Measurements from ENCODE around the gene APOL6.

The APOL6 gene, protein sequence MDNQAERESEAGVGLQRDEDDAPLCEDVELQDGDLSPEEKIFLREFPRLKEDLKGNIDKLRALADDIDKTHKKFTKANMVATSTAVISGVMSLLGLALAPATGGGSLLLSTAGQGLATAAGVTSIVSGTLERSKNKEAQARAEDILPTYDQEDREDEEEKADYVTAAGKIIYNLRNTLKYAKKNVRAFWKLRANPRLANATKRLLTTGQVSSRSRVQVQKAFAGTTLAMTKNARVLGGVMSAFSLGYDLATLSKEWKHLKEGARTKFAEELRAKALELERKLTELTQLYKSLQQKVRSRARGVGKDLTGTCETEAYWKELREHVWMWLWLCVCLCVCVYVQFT

DNA sequence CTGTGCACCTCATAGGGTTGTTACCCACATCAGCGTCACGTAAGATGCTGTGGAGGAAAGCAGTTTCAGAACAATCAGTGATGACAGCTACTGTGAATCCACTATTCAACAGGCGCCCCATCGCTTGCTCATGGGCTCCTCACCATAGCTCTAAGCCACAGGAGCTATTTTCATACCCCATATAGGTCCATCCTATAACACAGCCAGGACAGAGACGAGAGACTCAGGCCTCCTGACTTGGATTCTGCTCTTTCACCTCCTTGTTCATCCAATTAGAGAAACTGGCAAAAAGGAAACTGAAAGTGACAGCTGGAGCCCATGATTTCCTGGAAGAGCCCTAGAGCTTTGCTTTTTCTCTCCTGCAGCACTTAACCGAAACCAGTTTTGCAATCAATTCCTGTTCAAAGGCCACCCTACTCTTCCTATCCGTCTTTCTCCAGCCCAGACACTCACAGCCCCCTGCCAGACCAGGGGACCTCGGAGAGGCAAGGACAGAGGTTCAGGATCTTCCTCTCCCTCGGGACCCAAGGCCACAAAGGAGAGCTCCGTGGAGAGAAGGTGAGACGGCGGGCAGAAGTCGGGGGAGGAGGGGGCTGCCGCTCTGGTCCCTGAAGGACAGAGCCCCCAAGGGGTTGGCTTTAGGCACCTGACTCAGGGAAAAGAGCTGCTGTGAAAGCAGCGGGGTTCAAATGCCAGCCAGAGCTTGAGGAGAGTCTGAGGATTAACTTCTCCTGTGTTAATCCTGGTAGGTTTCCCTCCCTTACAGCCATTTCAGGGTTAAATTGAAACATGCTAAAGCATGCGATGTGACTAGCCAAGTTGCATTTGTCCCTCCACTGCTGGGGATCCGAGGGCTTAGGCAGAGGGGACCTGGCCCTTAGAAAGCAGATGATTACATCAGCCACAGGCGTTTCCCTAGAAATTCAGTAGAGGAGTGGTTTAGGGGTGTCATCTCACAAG lies at the start of gene APOL6:
Gene APOL6 (plus strand): TSS at position 381 of the 960 bp plus-strand sequence. CDS start 7,980 bp downstream, outside the sequence.
- DNase-seq = peak; percentile 80 to 82

DNA sequence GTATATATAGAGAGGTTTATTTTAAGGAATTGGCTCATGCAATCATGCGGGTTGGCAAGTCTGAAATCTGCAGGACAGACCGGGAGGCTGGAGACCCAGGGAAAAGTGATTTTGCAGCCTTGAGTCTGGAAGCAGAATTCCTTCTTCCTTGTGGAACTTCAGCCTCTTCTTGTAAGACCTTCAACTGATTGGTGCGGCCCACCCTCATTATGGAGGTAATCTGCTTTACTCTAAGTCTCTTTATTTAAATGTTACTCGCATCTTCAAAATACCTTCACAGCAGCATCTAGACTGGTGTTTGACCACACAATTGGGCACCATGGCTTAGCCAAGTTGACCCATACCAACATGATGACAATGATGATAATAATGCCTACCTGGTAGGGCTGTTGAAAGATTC lies 48.9 kb upstream of the APOL6 start:
- no peak for DNase-seq

DNA sequence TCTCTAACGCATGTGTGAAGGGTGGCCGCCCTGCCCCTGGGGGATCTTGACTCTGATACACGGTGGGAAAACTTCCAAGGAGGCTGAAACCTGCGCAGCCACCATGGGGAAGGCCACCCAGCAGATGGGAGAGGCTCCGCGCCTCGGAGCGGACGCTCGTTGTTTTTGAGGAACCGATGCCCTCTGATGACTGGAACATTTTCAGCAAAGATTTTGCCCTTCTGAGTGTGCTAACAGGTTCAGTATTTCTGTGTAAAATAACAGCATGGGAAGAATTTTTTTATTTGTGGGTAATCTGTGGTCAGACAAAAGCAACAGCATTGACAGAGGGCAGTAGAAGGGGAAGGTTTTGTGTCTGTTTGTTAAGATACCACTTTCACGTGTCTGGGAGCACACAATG lies 47.8 kb upstream of the APOL6 start:
- no peak for DNase-seq

DNA sequence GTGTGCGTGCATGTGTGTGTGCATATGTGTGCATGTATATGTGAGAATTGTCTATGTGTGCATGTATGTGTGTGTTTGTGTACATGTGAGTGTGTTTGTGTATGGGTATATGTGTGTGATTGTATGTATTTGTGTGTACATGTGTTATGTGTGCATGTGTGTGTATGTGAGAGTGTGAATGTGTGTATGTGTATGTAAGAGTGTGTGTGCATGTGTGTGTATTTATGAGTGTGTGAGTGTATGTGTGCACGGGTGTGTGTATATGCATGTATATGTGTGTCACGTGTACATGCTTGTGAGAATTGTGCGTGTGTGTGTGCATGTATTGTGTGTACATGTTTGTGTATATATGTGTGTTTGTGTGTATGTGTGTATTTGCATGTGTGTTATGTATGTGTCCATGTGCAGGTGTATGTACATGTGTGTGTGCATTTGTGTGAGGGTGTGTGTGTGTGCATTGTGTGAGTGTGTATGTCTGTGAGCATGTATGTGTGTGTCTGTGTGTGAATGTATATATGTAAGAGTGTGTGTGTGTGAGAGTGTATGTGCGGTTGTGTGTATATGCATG lies 47.1 kb upstream of the APOL6 start:
- no peak for DNase-seq

DNA sequence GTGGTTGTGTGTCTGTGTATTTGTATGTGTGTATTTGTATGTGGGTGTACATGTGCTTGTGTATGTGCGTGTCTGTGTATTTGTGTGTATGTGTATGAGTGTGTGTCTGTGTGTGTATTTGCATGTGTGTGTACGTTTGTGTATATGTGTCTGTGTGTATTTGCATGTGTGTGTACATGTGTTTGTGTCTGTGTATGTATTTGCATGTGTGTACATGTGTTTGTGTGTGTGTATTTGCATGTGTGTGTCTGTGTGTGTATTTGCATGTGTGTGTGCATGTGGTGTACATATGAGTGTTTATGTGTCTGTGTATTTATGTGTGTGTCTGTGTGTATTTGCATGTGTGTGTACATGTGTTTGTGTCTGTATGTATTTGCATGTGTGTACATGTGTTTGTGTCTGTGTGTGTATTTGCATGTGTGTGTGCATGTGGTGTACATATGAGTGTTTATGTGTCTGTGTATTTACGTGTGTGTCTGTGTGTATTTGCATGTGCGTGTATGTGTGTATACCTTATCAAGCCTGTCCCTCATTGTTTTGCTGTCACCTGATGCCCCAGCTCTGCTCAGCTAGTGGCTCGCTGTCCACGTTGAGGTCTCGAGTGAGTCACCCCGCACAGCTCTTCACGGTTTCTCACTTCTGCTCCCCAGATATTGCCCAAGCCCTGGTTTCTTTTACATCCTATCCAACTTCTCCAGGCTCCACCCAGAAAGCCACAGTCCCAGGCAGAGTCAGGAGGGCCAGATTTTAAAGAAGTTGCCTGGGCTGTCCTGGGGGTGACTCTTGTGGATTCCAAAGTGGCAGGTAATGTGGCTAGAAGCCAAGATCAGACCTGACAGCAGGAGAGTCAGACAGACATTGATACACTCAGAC lies 46.3 kb upstream of the APOL6 start:
- DNase-seq = peak; percentile 92 to 93

DNA sequence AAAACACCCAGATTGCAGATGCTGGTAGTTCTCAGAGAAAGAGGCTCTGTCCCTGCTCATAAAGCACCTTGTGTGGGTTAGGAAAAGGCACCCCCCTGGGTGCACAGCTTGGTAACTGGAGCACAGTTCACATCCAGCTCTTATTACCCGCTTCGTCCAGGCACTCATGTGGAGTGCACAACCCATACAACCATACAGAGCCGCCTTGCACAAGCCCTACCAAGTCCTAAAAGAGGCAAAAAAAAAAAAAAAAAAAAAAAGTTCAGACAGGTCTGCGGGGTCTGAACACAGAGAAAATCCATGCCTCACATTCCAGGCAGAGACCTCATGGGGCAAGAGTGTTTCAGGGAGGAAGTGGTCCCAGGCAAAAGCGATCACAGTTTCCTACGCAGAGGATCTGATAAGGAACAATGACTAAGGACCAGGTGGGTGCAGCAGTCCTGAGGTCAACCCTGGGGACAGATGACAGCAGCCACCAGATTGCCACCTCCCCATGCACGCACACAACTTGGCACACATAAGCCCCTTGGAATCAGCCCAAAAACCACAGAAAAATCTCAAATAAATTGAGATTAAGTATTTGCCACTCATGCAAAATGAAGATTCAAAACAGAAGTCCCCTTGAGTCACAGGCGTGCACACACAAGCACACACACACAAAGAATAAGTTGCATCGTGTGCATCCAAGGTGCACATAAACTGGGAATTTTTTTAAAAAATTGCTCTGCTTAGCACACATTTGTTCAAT lies 43.5 kb upstream of the APOL6 start:
- DNase-seq = no peak

DNA sequence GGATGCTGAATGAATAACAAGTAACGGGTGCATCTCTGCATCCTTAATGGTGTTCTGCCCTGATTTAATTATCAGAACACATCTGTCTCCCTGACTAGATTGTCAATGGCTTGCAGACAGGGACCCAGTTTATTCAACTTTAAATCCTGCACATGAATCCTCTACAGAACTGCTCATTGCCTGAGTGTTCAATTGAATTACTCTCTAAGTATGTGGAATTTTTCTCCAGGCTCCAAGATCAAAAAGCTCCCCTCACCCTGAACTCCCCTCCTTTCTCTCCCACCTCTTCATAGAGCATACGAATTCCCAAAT lies 42.9 kb upstream of the APOL6 start:
- DNase-seq = no peak

DNA sequence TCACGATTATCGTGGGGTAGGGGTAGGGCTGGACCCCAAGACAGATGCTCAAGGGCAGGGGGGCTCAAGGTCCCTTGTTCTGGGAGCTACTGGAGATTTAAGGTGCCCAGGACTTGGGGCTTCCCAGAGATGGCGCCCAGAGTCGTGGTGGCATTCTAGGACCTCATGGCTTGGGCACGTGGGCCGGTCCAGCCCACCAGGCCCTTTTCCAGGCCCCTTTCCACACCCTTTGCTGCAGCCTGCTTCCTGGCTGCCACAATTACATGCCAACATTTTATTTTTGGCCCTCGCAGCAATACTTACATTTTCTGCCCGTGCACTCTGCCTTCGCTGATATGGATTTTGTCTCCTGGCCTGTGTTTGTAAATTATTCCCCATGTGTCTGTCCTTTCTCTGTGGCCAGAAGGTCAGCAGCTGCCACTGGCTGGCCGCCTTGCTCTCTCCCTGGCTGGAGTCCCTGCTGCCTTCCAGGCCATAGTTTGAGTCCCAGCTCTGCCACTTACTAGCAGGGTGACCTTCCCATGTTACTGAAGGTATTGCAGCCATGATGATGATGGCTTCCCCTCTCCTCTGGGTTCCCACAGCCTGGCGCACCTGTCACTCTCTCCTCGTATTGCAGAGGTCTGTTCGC lies 42.3 kb upstream of the APOL6 start:
- no peak for DNase-seq

DNA sequence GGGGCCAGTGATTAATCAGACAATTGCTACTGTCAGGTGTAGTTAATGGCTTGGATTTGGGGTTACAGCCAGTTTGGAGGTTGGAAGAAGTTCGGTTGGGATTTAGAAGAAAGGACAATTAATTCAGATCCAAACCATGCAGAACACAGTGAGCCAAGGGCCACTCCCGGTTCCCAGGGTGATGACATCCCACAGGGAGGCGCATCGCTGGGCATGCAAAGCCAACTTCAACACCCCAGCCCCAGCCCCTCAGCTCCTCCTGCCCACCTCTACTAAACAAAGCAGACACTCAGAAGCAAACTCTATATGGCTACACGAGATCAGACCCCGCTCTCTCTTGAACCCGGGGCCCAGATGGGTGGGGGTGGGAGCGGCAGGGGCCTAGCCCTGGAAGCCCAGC lies 41.3 kb upstream of the APOL6 start:
- DNase-seq = no peak

DNA sequence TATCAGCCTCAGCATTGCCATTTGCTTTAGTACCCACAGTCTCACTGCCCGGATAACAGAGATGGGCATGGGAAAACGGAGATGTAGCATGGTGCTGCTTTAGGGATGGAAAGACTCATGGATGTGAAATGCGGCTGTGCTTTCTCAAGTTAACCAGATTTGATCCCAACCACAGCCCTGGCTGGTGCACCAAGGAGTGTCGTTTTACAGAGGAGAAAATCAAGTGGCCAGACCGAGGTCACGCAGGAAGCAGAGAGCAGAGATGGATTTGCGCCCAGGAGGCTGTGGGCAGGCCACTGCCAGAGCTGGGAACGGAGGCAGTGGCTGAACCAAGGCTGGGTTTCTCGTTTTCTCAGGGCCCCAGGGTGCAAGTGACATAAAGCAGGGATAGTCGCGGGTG lies 40.2 kb upstream of the APOL6 start:
- DNase-seq = no peak

DNA sequence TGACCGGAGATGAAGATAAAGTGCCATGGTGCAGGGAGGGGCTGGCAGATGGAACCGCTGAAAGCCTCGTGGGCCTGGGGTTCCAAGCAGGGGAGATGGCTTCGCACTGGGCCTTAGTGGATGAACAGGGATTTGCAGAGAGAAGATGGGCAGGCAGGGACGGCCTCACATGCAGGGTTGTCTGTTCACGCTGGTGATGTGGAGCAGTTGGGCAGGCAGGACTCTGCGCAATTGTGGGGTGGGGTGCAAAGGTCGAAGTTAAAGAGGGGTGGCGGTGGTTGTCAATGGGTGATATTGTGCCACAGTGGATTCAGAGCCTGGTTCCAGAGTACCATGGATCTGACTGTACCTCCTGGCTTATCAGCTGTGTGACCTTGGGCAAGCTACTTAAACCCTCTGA lies 39.0 kb upstream of the APOL6 start:
- no peak for DNase-seq

DNA sequence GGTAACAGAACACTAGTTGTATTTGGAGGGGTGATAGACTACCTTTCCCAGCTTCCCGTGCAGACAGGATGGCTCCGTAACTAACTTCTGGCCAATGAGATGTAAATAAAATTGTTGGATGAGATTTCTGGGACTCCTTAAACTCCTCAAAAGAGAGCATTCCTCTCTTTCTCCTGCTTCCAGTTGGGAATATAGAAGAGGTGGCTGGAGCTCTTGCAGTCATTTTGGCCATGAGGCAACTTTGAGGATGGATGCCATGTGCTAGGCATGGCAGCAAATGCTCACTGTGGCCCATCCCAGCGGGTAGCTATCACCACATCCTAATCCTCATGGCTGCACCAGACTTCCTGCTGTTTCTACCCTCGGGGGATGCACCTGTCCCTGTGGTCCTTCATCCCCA lies 38.5 kb upstream of the APOL6 start:
- no peak for DNase-seq

DNA sequence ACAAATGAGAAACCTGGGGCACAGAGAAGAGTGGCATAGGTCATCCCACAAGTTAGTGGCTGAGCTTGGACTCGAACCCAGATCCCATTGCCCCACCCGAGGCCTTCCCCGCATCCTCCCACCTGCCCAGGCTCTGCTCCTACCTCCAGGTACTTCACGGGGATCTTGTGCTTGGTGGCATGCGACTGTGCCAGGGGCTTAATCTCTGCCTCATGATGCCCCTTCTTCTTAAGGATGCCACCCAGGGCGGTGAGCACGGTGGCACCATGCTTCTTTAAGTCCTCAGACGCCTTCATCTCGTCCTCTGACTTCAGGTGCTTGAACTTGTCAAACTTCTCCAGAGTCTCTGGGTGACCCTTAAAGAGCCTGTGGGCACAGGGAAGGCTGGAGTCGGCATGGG lies 37.5 kb upstream of the APOL6 start:
- DNase-seq = no peak

DNA sequence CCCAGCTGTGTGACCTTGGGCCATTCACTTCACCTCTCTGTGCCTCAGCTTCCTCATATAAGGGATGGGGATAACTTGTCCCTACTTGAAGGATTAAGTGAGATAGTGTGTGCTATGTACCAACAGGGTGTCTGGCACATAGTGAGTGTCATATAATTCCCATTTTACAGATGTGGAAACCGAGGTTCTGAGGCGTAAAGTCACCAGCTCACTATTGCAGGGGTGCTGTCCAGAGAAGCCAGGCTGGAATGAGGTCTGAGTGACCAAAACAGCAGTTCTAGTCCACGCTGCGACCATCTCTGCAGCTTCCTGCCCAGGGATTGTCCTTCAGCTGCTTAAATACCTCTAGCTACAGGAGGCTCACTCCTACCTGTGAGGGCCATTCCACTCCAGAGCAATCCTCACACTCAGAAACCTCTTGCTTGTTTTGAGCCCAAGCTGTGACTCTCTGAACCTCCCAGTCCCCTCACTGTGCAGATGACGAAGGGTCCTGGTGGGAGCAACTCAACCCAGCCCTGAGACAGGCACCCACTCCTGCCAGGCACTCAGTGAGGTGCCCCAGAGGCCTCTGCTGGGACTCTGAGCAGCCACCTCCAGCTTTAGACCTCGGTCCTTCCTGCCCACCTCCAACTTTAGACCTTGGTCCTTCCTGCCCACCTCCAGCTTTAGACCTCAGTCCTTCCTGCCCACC lies 36.9 kb upstream of the APOL6 start:
- DNase-seq = no peak

DNA sequence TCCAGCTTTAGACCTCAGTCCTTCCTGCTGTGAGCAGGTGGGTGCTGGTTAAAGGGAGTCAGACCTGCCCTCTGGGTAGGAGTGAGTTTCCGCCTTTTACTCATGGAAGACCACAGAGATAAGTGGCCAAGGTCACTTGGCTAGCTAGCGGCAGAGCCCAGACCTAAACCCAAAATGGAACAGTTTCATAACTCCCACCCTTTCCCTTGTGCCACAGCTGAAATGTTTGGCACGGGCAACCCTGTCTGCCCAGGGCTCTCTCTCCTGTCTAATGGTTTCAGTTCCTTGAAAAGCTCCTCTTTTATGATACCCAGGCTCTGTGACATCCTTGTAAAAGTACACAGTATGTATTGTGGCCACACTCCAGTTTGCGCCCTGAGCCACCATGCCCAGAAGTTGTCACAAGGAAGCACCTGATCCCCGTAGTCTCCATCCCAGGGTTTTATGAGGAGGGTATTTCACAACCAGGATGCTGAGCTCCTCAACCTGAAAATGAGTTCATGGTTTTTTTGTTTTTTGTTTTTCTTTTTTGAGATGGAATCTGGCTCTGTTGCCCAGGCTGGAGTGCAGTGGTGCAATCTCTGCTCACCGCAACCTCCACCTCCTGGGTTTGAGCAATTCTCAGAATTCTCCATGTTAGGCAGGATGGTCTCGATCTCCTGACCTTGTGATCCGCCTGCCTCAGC lies 36.2 kb upstream of the APOL6 start:
- no peak for DNase-seq

DNA sequence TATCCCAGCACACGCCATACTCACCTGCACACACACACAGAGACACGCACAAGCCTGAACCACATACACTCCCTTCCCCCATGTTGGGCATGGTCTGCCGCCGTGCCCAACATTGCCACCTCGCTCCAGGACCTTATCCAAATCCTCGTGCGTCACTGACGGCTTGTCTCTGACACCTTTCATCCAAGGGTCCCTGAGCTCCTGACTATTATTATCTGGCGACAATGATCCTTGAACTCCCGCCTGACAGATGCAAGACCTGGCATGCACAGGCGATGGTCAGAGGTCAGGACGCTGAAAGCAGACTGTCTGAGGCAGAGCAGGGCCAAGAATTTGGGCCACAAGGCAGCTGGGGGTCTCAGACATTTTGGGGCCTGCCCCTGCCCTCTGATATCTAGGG lies 35.3 kb upstream of the APOL6 start:
- no peak for DNase-seq

DNA sequence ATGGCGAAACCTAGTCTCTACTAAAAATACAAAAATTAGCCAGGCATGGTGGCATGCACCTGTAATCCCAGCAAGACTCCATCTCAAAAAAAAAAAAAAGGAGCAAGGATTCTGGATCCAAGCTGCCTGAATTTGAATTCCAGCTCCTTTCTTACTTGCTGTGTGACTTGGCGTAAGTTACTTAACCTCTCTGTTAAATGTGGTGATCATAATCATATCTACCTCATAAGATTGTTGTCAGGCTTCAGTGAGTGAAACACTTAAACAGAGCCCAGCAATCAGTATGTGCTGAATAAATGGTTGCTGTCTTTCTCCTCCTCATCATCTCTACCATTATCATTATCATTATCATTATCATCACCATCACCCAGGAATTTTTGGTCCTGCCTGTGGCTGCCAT lies 33.8 kb upstream of the APOL6 start:
- DNase-seq = no peak

DNA sequence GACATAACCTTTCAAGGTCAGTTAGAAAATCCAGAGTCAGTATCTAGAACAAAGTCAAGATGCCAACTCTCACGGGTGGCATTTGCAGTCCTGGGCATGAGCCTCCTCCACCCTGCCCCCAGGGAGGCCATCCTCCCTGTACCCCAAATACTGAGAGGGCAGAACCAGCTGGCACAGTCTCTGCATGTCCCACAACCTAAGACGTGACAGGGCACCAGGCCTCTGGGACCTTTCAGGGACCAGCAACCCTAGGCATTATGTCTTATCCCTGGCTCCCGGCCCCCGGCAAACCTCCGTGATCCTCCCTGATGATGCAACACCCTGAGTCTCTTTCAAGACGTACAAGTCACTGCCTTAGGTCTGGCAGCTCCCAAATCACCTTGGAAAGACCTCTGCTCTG lies 33.1 kb upstream of the APOL6 start:
- DNase-seq = no peak

DNA sequence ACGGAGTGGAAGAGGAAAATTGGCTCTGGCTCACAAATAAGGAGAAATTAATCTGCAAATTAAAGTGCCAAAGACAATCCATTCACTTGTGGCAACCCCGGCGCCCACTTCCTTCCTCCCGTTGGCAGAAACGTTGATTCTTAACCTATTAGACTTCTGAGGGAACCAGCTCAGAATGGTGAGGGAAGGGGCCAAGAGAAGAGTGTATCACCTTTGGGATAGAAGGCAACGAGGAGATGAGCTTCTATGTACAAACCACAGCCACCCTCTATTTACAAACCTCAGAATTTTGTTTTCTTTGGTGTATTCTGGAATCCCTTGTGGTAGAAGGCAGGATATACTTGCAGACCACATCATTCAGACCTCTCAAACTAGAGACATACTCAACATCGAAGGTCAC lies 32.2 kb upstream of the APOL6 start:
- no peak for DNase-seq

DNA sequence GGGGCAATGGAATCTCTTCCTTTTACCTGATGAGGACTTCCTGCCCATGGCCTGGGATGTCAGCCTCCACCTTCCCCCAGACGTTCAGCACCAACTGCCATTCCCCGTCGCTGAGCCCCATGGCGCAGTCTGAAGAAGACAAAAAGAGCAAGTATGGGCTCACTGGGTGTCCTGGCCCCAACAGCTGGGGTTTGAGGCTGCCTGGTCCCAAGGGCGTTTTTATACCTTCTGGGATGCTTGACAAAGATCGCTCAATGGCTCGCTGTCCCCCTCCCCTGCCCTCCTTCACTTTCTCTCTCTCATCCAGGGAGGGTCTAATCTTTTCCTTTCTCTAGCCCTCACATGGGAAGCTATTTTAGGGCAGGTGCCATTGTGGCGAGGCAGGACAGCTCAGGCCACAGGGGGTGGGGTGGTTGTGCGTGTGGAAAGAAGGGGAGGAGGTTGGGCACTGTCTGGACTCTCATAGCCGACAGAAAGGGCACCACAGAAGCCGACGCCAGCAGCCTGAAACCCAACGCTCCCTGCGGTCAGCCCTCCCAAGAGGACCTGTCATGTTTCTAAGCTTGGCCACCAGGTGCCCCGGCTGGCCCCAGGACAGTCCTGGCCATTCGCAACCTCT lies 31.0 kb upstream of the APOL6 start, which contains the start of gene MB:
Gene MB (minus strand): TSS at position 193 of the 619 bp plus-strand sequence. CDS start 72 bp downstream, at position 121.
- no peak for DNase-seq
